Thyroid gland (tissue), 4 donors: ENCODE results near the gene DHRS12.

Experiments used
- POLR2A ChIP-seq, 2 donors: fragments of 450-650 bp; IDR thresholded peaks; one replicate each; pipeline ENCODE4 v1.6.1; 2017; ENCODE audit warnings: antibody characterized with exemption in 2 of 2, mild to moderate bottlenecking in 2 of 2, moderate library complexity in 1 of 2
- TF ChIP-seq, protein P1 (sequence below), 6 experiments: fragments of 200-600 bp in 3 of 6; fragments of 450-650 bp in 3 of 6; sonication (generic) in 3 of 6; IDR thresholded peaks; one replicate each; pipeline ENCODE4 v1.5.1; 2016 to 2019; ENCODE audit warnings: antibody characterized with exemption in 6 of 6, mild to moderate bottlenecking in 2 of 6, inconsistent platforms in 1 of 6, moderate library complexity in 1 of 6

GRCh38 chr13:51719394-51719793 lies 84.6 kb downstream of the DHRS12 start:
- TF ChIP-seq, protein P1, sequence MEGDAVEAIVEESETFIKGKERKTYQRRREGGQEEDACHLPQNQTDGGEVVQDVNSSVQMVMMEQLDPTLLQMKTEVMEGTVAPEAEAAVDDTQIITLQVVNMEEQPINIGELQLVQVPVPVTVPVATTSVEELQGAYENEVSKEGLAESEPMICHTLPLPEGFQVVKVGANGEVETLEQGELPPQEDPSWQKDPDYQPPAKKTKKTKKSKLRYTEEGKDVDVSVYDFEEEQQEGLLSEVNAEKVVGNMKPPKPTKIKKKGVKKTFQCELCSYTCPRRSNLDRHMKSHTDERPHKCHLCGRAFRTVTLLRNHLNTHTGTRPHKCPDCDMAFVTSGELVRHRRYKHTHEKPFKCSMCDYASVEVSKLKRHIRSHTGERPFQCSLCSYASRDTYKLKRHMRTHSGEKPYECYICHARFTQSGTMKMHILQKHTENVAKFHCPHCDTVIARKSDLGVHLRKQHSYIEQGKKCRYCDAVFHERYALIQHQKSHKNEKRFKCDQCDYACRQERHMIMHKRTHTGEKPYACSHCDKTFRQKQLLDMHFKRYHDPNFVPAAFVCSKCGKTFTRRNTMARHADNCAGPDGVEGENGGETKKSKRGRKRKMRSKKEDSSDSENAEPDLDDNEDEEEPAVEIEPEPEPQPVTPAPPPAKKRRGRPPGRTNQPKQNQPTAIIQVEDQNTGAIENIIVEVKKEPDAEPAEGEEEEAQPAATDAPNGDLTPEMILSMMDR (IDR thresholded peaks at IDR 0.05) = no peak
- TF ChIP-seq POLR2A (IDR thresholded peaks at IDR 0.05) = no peak
